ENCODE measurements around the gene GLCCI1.

Gene GLCCI1

GRCh38 chr7:7943951-7944350, 24.6 kb upstream of the GLCCI1 start:
- Histone ChIP-seq H3K9me3 (ENCODE audit: control extremely low read depth in 1 of 5, control insufficient read depth in 4 of 5, insufficient read depth in 2 of 5, low read depth in 1 of 5, low read length in 4 of 5) (no peaks in the 10 kb centered on the region), H3K27me3 (replicated peaks in 2 of 5; ENCODE audit: control insufficient read depth in 4 of 5, insufficient read depth in 5 of 5, low read length in 4 of 5) (no peaks in the 10 kb centered on the region), H3K4me3 (ENCODE audit: control insufficient read depth in 1 of 7, extremely low read depth in 1 of 7, insufficient read depth in 4 of 7, low read depth in 2 of 7, low read length in 6 of 7) (no peak overlapping the region), H3K36me3 (ENCODE audit: control insufficient read depth in 4 of 4, insufficient read depth in 4 of 4, low read length in 3 of 4) (no peaks in the 10 kb centered on the region), H3K4me1 (ENCODE audit: control extremely low read depth in 1 of 4, control insufficient read depth in 4 of 4, insufficient read depth in 4 of 4, low read length in 3 of 4) (peaks cover 8 to 10% (median 9%) of the 10 kb centered on the region in 4 experiments), H3K27ac (ENCODE audit: insufficient read depth in 1 of 2, low read depth in 1 of 2, low read length in 2 of 2, poor library complexity in 1 of 2, severe bottlenecking in 2 of 2) (no peak overlapping the region)
- 100% methylated on average over 1 of the region's 1 CpG for WGBS (ENCODE audit: insufficient coverage)
- CTCF ChIA-PET = no interaction called here
- DNase-seq = no peak
- POLR2A ChIA-PET = interaction anchor here (0.7 kb wide), 1 partner anchor 14 kb away, joined by 4 read pairs; no protein-coding TSS in a partner anchor

GRCh38 chr7:7944619-7945282, 23.8 kb upstream of the GLCCI1 start:
- Histone ChIP-seq H3K4me1 (ENCODE audit: control extremely low read depth in 1 of 4, control insufficient read depth in 4 of 4, insufficient read depth in 4 of 4, low read length in 3 of 4) (peaks cover 8 to 10% (median 9%) of the 10 kb centered on the region in 4 experiments), H3K27me3 (replicated peaks in 2 of 5; ENCODE audit: control insufficient read depth in 4 of 5, insufficient read depth in 5 of 5, low read length in 4 of 5) (no peaks in the 10 kb centered on the region), H3K27ac (ENCODE audit: insufficient read depth in 1 of 2, low read depth in 1 of 2, low read length in 2 of 2, poor library complexity in 1 of 2, severe bottlenecking in 2 of 2) (no peak overlapping the region), H3K9me3 (ENCODE audit: control extremely low read depth in 1 of 5, control insufficient read depth in 4 of 5, insufficient read depth in 2 of 5, low read depth in 1 of 5, low read length in 4 of 5) (no peaks in the 10 kb centered on the region), H3K4me3 (ENCODE audit: control insufficient read depth in 1 of 7, extremely low read depth in 1 of 7, insufficient read depth in 4 of 7, low read depth in 2 of 7, low read length in 6 of 7) (peak overlapping the region in 4 of 7 experiments; percentile 12 to 54 (median 25)), H3K36me3 (ENCODE audit: control insufficient read depth in 4 of 4, insufficient read depth in 4 of 4, low read length in 3 of 4) (no peaks in the 10 kb centered on the region)
- ChIA-PET CTCF (no interaction called here), POLR2A (interaction anchor here (0.6 to 0.7 kb wide), 2 partner anchors 13 to 86 kb away, joined by 4 read pairs; no protein-coding TSS in a partner anchor)
- peak in 2 of 3 donors; percentile 27 to 45 for DNase-seq
- WGBS (ENCODE audit: insufficient coverage) = 22% methylated on average over 6 of the region's 7 CpGs

- Histone ChIP-seq H3K9me3 (ENCODE audit: control extremely low read depth in 1 of 5, control insufficient read depth in 4 of 5, insufficient read depth in 2 of 5, low read depth in 1 of 5, low read length in 4 of 5) (no peaks in the 10 kb centered on the region), H3K36me3 (ENCODE audit: control insufficient read depth in 4 of 4, insufficient read depth in 4 of 4, low read length in 3 of 4) (no peaks in the 10 kb centered on the region), H3K4me1 (ENCODE audit: control extremely low read depth in 1 of 4, control insufficient read depth in 4 of 4, insufficient read depth in 4 of 4, low read length in 3 of 4) (peaks cover 8 to 10% (median 9%) of the 10 kb centered on the region in 4 experiments), H3K4me3 (ENCODE audit: control insufficient read depth in 1 of 7, extremely low read depth in 1 of 7, insufficient read depth in 4 of 7, low read depth in 2 of 7, low read length in 6 of 7) (no peak overlapping the region), H3K27ac (ENCODE audit: insufficient read depth in 1 of 2, low read depth in 1 of 2, low read length in 2 of 2, poor library complexity in 1 of 2, severe bottlenecking in 2 of 2) (no peak overlapping the region), H3K27me3 (replicated peaks in 2 of 5; ENCODE audit: control insufficient read depth in 4 of 5, insufficient read depth in 5 of 5, low read length in 4 of 5) (no peaks in the 10 kb centered on the region)
- POLR2A ChIA-PET = no interaction called here
- CTCF ChIA-PET = interaction anchor here (0.7 kb wide), 1 partner anchor 8 kb away, joined by 3 read pairs; no protein-coding TSS in a partner anchor
- DNase-seq = no peak
- no CpG with 5 or more reads among the region's 3 CpGs for WGBS (ENCODE audit: insufficient coverage)
These were observed 22.1 kb upstream of the GLCCI1 start for GRCh38 chr7:7946486-7946885.

- no peak for DNase-seq
- no peak overlapping the region for H3K4me3 ChIP-seq (ENCODE audit: control insufficient read depth in 1 of 7, extremely low read depth in 1 of 7, insufficient read depth in 4 of 7, low read depth in 2 of 7, low read length in 6 of 7)
- ChIA-PET POLR2A (no interaction called here), CTCF (no interaction called here)
- H3K27ac ChIP-seq (ENCODE audit: insufficient read depth in 1 of 2, low read depth in 1 of 2, low read length in 2 of 2, poor library complexity in 1 of 2, severe bottlenecking in 2 of 2) = no peak overlapping the region
- H3K4me1 ChIP-seq (ENCODE audit: control extremely low read depth in 1 of 4, control insufficient read depth in 4 of 4, insufficient read depth in 4 of 4, low read length in 3 of 4) = peaks cover 8 to 10% (median 9%) of the 10 kb centered on the region in 4 experiments
- H3K27me3 ChIP-seq (replicated peaks in 2 of 5; ENCODE audit: control insufficient read depth in 4 of 5, insufficient read depth in 5 of 5, low read length in 4 of 5) = no peaks in the 10 kb centered on the region
- no peaks in the 10 kb centered on the region for H3K9me3 ChIP-seq (ENCODE audit: control extremely low read depth in 1 of 5, control insufficient read depth in 4 of 5, insufficient read depth in 2 of 5, low read depth in 1 of 5, low read length in 4 of 5)
- WGBS (ENCODE audit: insufficient coverage) = 93% methylated on average over 2 of the region's 4 CpGs
- no peaks in the 10 kb centered on the region for H3K36me3 ChIP-seq (ENCODE audit: control insufficient read depth in 4 of 4, insufficient read depth in 4 of 4, low read length in 3 of 4)
These were observed 20.4 kb upstream of the GLCCI1 start for GRCh38 chr7:7948232-7948631.

DNA sequence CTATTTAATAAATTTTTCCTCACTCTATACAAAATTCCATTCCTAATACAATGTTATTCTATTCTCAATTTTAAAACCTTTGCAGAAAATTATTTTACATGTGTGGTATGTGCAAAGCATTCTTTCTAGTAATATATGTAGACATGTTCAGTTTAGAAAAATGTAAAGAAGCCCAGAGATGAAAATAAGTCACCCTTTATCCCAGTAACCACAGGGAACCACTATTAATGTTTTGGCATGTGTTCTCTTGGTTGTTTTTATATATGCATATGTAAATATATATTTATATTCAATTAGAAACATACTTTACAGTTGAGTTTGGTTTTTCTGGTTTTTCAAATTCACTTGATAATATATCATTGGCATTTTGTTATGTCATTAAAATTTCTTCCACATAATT, 14.8 kb upstream of the GLCCI1 start:
- Histone ChIP-seq H3K4me3 (ENCODE audit: control insufficient read depth in 1 of 7, extremely low read depth in 1 of 7, insufficient read depth in 4 of 7, low read depth in 2 of 7, low read length in 6 of 7) (no peak overlapping the region), H3K9me3 (ENCODE audit: control extremely low read depth in 1 of 5, control insufficient read depth in 4 of 5, insufficient read depth in 2 of 5, low read depth in 1 of 5, low read length in 4 of 5) (no peaks in the 10 kb centered on the region), H3K27me3 (replicated peaks in 2 of 5; ENCODE audit: control insufficient read depth in 4 of 5, insufficient read depth in 5 of 5, low read length in 4 of 5) (no peaks in the 10 kb centered on the region), H3K4me1 (ENCODE audit: control extremely low read depth in 1 of 4, control insufficient read depth in 4 of 4, insufficient read depth in 4 of 4, low read length in 3 of 4) (no peaks in the 10 kb centered on the region), H3K36me3 (ENCODE audit: control insufficient read depth in 4 of 4, insufficient read depth in 4 of 4, low read length in 3 of 4) (no peaks in the 10 kb centered on the region), H3K27ac (ENCODE audit: insufficient read depth in 1 of 2, low read depth in 1 of 2, low read length in 2 of 2, poor library complexity in 1 of 2, severe bottlenecking in 2 of 2) (no peak overlapping the region)
- CTCF ChIA-PET = interaction anchor here (1.3 to 2.3 kb wide), 2 partner anchors 9 to 81 kb away, joined by 4 to 10 read pairs; no protein-coding TSS in a partner anchor
- no peak for DNase-seq
- POLR2A ChIA-PET = no interaction called here

GRCh38 chr7:7956531-7957128, 12.0 kb upstream of the GLCCI1 start:
- H3K27ac ChIP-seq (ENCODE audit: insufficient read depth in 1 of 2, low read depth in 1 of 2, low read length in 2 of 2, poor library complexity in 1 of 2, severe bottlenecking in 2 of 2) = no peak overlapping the region
- no peaks in the 10 kb centered on the region for H3K36me3 ChIP-seq (ENCODE audit: control insufficient read depth in 4 of 4, insufficient read depth in 4 of 4, low read length in 3 of 4)
- H3K9me3 ChIP-seq (ENCODE audit: control extremely low read depth in 1 of 5, control insufficient read depth in 4 of 5, insufficient read depth in 2 of 5, low read depth in 1 of 5, low read length in 4 of 5) = no peaks in the 10 kb centered on the region
- H3K4me1 ChIP-seq (ENCODE audit: control extremely low read depth in 1 of 4, control insufficient read depth in 4 of 4, insufficient read depth in 4 of 4, low read length in 3 of 4) = no peaks in the 10 kb centered on the region
- no peak overlapping the region for H3K4me3 ChIP-seq (ENCODE audit: control insufficient read depth in 1 of 7, extremely low read depth in 1 of 7, insufficient read depth in 4 of 7, low read depth in 2 of 7, low read length in 6 of 7)
- POLR2A ChIA-PET = no interaction called here
- 86% methylated on average over 1 of the region's 3 CpGs for WGBS (ENCODE audit: insufficient coverage)
- H3K27me3 ChIP-seq (replicated peaks in 2 of 5; ENCODE audit: control insufficient read depth in 4 of 5, insufficient read depth in 5 of 5, low read length in 4 of 5) = no peaks in the 10 kb centered on the region
- CTCF ChIA-PET = interaction anchor here (1.7 kb wide), 1 partner anchor 10 kb away, joined by 5 read pairs; no protein-coding TSS in a partner anchor
- DNase-seq = no peak

GRCh38 chr7:7957513-7957912, 11.1 kb upstream of the GLCCI1 start:
- DNase-seq = no peak

More at GRCh38 chr7:7957513-7957912, 11.1 kb upstream of the GLCCI1 start:
- H3K36me3 ChIP-seq (ENCODE audit: control insufficient read depth in 4 of 4, insufficient read depth in 4 of 4, low read length in 3 of 4) = no peaks in the 10 kb centered on the region
- H3K27me3 ChIP-seq (replicated peaks in 2 of 5; ENCODE audit: control insufficient read depth in 4 of 5, insufficient read depth in 5 of 5, low read length in 4 of 5) = no peaks in the 10 kb centered on the region
- no CpG with 5 or more reads among the region's 2 CpGs for WGBS (ENCODE audit: insufficient coverage)
- no peaks in the 10 kb centered on the region for H3K9me3 ChIP-seq (ENCODE audit: control extremely low read depth in 1 of 5, control insufficient read depth in 4 of 5, insufficient read depth in 2 of 5, low read depth in 1 of 5, low read length in 4 of 5)
- H3K27ac ChIP-seq (ENCODE audit: insufficient read depth in 1 of 2, low read depth in 1 of 2, low read length in 2 of 2, poor library complexity in 1 of 2, severe bottlenecking in 2 of 2) = no peak overlapping the region
- CTCF ChIA-PET = interaction anchor here (1.7 kb wide), 1 partner anchor 9 kb away, joined by 5 read pairs; no protein-coding TSS in a partner anchor
- H3K4me1 ChIP-seq (ENCODE audit: control extremely low read depth in 1 of 4, control insufficient read depth in 4 of 4, insufficient read depth in 4 of 4, low read length in 3 of 4) = no peaks in the 10 kb centered on the region
- no peak overlapping the region for H3K4me3 ChIP-seq (ENCODE audit: control insufficient read depth in 1 of 7, extremely low read depth in 1 of 7, insufficient read depth in 4 of 7, low read depth in 2 of 7, low read length in 6 of 7)
- POLR2A ChIA-PET = interaction anchor here (1.2 kb wide), 1 partner anchor 13 kb away, joined by 4 read pairs; no protein-coding TSS in a partner anchor
